H1 (cell line): ENCODE data around the gene RANGRF. TPM values are rescaled to one million over a fixed set of nuclear protein-coding genes. Genes with fewer than 3 reads are reported as not detected.

Experiments used
- CBX8 ChIP-seq: fragments of 300-800, 300-1000 bp; sonication (generic); IDR thresholded peaks from 2 replicates; pipeline ENCODE4 v1.7.1; 2016; ENCODE audit warnings: low read depth, low read length, borderline replicate concordance
- GABPA ChIP-seq: IDR thresholded peaks from 2 replicates; pipeline ENCODE4 v1.6.1; 2011; ENCODE audit warnings: mild to moderate bottlenecking, low read length, moderate library complexity, borderline replicate concordance; ENCODE audit not compliant: insufficient read depth
- KDM5A ChIP-seq: fragments of 200-600 bp; IDR thresholded peaks from 2 replicates; pipeline ENCODE4 v1.7.1; 2012; ENCODE audit warnings: mild to moderate bottlenecking, low read length, inconsistent platforms, mixed read lengths
- polyA plus RNA-seq, 7 experiments: library from polyadenylated mRNA; depleted of rRNA in 3 of 7; stranded (reverse) in 5 of 7; unstranded in 2 of 7; fragments of >200 nt in 5 of 7; fragments of 200-250 nt in 2 of 7; gene quantifications; 1 replicate in 5 of 7; 2 replicates in 1 of 7; 4 replicates in 1 of 7; pipeline versions ENCODE4 v1.2.1 to v1.2.3, GENCODE V29; 2011 to 2013; ENCODE audit warnings: missing spikeins in 2 of 7, mixed read lengths in 2 of 7
- total RNA-seq: library from RNA; stranded (reverse); fragmentation: NEBNext Ultra II Directional; extraction: Animal tissue kit (Norgen Biotek cat#: 25700); gene quantifications from 2 replicates; pipeline ENCODE4 v1.2.1, GENCODE V29; 2021

The RANGRF gene
- total and polyA plus RNA-seq, 2 of the 8 experiments (the other 6 are each of a cell fraction or from before 2014, with no cell fraction given): 36.9 to 49.6 TPM

GRCh38 chr17:8266648-8267479 is 21.6 kb upstream of the RANGRF start (continued):
- TF ChIP-seq GABPA (no peak), CBX8 (no peak), KDM5A (no peak)
